Measurements from ENCODE around the gene TEX13C. TPM values are rescaled to one million over a fixed set of nuclear protein-coding genes. Genes with fewer than 3 reads are reported as not detected.

TEX13C gene
- total and polyA plus RNA-seq, 2 experiments from 2014 or later = 0.07 TPM; not detected in 1

DNA sequence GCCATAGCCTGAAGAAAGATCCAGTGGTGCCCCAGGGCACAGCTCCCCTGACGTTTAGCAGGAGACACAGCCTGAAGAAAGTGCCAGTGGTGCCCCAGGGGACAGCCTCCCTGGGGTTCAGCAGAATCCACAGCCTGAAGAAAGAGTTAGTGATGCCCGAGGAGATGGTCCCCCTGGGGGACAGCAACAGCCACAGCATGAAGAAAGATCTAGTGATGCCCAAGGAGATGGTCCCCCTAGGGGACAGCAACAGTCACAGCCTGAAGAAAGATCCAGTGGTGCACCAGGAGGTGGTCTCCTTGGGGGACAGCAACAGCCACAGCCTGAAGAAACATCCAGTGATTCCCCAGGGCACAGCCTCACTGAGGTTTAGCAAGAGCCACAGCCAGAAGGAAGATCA lies 2.8 kb downstream of the TEX13C start:
- no peaks in the 10 kb centered on the region for H3K27me3 ChIP-seq (ENCODE audit: insufficient read depth)

DNA sequence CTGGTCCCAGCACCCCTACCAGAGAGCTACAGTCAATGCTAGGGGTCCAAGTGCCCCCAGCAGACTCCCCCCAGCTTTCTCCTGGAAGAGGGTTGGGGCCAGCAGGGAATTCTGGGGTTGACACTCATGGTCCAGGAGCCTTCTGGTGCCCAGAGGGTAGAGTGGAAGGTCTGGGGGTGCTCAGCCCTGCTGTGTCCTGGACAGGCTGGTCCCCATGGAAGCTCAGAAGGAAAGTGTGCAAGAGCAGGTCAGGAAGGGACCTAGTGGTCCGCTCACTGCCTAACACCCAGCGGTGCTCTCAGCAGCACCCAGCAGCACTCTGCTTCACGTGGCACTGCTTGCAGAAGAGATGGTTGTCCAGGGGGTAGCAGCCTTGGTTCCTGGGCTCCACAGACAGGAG lies 6.9 kb downstream of the TEX13C start:
- no peaks in the 10 kb centered on the region for H3K36me3 Mint-ChIP-seq (ENCODE audit: low read depth)
- Histone ChIP-seq H3K9me2 (ENCODE audit: insufficient read depth) (no peaks in the 10 kb centered on the region), H3K79me2 (replicated peaks; ENCODE audit: insufficient read depth) (no peaks in the 10 kb centered on the region), H3K27ac (ENCODE audit: low read depth) (no peak overlapping the region), H2AFZ (no peak overlapping the region), H4K20me1 (replicated peaks; ENCODE audit: insufficient read depth) (no peaks in the 10 kb centered on the region), H3K36me3 (ENCODE audit: insufficient read depth) (no peaks in the 10 kb centered on the region), H3K4me2 (no peak overlapping the region), H3K4me1 (ENCODE audit: insufficient read depth) (0 out of 2 replicates have a peak, but pooled peaks cover 5% of the 10 kb centered on the region), H3K4me3 (no peak overlapping the region), H3F3A (replicated peaks; ENCODE audit: low read depth) (no peaks in the 10 kb centered on the region), H3K27me3 (ENCODE audit: insufficient read depth) (no peaks in the 10 kb centered on the region)
- H3K27ac Mint-ChIP-seq = no peak overlapping the region
- no peaks in the 10 kb centered on the region for H3K9me3 Mint-ChIP-seq
- no peaks in the 10 kb centered on the region for H3K27me3 Mint-ChIP-seq (ENCODE audit: insufficient read depth, low read depth, poor library complexity)
- ATAC-seq (no peak), DNase-seq (ENCODE audit: low spot score) (no peak)
- H3K4me1 Mint-ChIP-seq = no peaks in the 10 kb centered on the region
- H3K4me3 Mint-ChIP-seq = no peak overlapping the region
- TF ChIP-seq JUNB (IDR thresholded peaks at IDR 0.05; ENCODE audit: unreplicated experiment) (no peak), CREB1 (CRISPR knock-in tag; IDR thresholded peaks at IDR 0.05; ENCODE audit: low read depth) (no peak), ZNF331 (CRISPR knock-in tag; IDR thresholded peaks at IDR 0.05; ENCODE audit: low read depth) (no peak), POLR2AphosphoS5 (IDR thresholded peaks at IDR 0.05; ENCODE audit: low read depth) (no peak), EZH2phosphoT487 (IDR thresholded peaks at IDR 0.05; ENCODE audit: unreplicated experiment) (no peak), STAT1 (IDR thresholded peaks at IDR 0.05; ENCODE audit: unreplicated experiment) (no peak), ZNF114 (CRISPR knock-in tag; IDR thresholded peaks at IDR 0.05) (no peak), EZH2 (IDR thresholded peaks at IDR 0.05; ENCODE audit: low read depth, unreplicated experiment) (no peak), NANOG (IDR thresholded peaks at IDR 0.05; ENCODE audit: borderline replicate concordance) (no peak)
- TF ChIP-seq, protein P1, sequence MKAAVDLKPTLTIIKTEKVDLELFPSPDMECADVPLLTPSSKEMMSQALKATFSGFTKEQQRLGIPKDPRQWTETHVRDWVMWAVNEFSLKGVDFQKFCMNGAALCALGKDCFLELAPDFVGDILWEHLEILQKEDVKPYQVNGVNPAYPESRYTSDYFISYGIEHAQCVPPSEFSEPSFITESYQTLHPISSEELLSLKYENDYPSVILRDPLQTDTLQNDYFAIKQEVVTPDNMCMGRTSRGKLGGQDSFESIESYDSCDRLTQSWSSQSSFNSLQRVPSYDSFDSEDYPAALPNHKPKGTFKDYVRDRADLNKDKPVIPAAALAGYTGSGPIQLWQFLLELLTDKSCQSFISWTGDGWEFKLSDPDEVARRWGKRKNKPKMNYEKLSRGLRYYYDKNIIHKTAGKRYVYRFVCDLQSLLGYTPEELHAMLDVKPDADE (IDR thresholded peaks at IDR 0.05) = no peak
- TF ChIP-seq, protein P2, sequence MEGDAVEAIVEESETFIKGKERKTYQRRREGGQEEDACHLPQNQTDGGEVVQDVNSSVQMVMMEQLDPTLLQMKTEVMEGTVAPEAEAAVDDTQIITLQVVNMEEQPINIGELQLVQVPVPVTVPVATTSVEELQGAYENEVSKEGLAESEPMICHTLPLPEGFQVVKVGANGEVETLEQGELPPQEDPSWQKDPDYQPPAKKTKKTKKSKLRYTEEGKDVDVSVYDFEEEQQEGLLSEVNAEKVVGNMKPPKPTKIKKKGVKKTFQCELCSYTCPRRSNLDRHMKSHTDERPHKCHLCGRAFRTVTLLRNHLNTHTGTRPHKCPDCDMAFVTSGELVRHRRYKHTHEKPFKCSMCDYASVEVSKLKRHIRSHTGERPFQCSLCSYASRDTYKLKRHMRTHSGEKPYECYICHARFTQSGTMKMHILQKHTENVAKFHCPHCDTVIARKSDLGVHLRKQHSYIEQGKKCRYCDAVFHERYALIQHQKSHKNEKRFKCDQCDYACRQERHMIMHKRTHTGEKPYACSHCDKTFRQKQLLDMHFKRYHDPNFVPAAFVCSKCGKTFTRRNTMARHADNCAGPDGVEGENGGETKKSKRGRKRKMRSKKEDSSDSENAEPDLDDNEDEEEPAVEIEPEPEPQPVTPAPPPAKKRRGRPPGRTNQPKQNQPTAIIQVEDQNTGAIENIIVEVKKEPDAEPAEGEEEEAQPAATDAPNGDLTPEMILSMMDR (conservative IDR thresholded peaks at IDR 0.05; ENCODE audit: low read depth in 2 of 2) = no peak

More for the DNA sequence above, 2.8 kb downstream of the TEX13C start:
- Histone ChIP-seq H3K79me2 (replicated peaks; ENCODE audit: insufficient read depth) (no peaks in the 10 kb centered on the region), H3K4me2 (no peak overlapping the region), H3K4me3 (no peak overlapping the region), H3K36me3 (ENCODE audit: insufficient read depth) (no peaks in the 10 kb centered on the region), H2AFZ (no peak overlapping the region), H3K4me1 (ENCODE audit: insufficient read depth) (no peaks in the 10 kb centered on the region), H3K27ac (ENCODE audit: low read depth) (no peak overlapping the region), H3F3A (replicated peaks; ENCODE audit: low read depth) (no peaks in the 10 kb centered on the region), H4K20me1 (replicated peaks; ENCODE audit: insufficient read depth) (no peaks in the 10 kb centered on the region), H3K9me2 (ENCODE audit: insufficient read depth) (no peaks in the 10 kb centered on the region)
- no peak overlapping the region for H3K27ac Mint-ChIP-seq
- H3K9me3 Mint-ChIP-seq = peaks cover 4% of the 10 kb centered on the region; the same call in 2 of the 3 replicates
- no peak for ATAC-seq
- no peaks in the 10 kb centered on the region for H3K36me3 Mint-ChIP-seq (ENCODE audit: low read depth)
- H3K4me1 Mint-ChIP-seq = no peaks in the 10 kb centered on the region
- H3K27me3 Mint-ChIP-seq (ENCODE audit: insufficient read depth, low read depth, poor library complexity) = no peaks in the 10 kb centered on the region
- TF ChIP-seq ZNF114 (CRISPR knock-in tag; IDR thresholded peaks at IDR 0.05) (no peak), JUNB (IDR thresholded peaks at IDR 0.05; ENCODE audit: unreplicated experiment) (no peak), EZH2phosphoT487 (IDR thresholded peaks at IDR 0.05; ENCODE audit: unreplicated experiment) (no peak), CREB1 (CRISPR knock-in tag; IDR thresholded peaks at IDR 0.05; ENCODE audit: low read depth) (no peak), ZNF331 (CRISPR knock-in tag; IDR thresholded peaks at IDR 0.05; ENCODE audit: low read depth) (no peak)
- TF ChIP-seq, protein P1 (IDR thresholded peaks at IDR 0.05) = no peak
- H3K4me3 Mint-ChIP-seq = no peak overlapping the region
- DNase-seq (ENCODE audit: low spot score) = no peak
